Stimulated activated memory B cell treated with anti-CD40 and anti-IgM and Interleukin-4, amounts not matched to agents 10 μg/mL and 1 μg/mL and 100 μg/mL, for 72 hours (primary cell): ENCODE measurements around the gene SOX21.

Source experiments
- ATAC-seq: fragments of 150-1000 bp; cut with Tn5 transposase; 2 replicates; pipeline ENCODE4 v1.10.0; 2021
- H3K27ac Mint-ChIP-seq: one replicate; pipeline ENCODE4 v1.8.0; 2022; ENCODE audit warnings: mild to moderate bottlenecking, mixed read lengths
- H3K27me3 Mint-ChIP-seq: one replicate; pipeline ENCODE4 v1.8.0; 2022; ENCODE audit warnings: mixed read lengths
- H3K36me3 Mint-ChIP-seq: one replicate; pipeline ENCODE4 v1.8.0; 2022; ENCODE audit warnings: mixed read lengths
- H3K4me1 Mint-ChIP-seq: one replicate; pipeline ENCODE4 v1.8.0; 2022; ENCODE audit warnings: mixed read lengths
- H3K4me3 Mint-ChIP-seq: one replicate; pipeline ENCODE4 v1.8.0; 2022; ENCODE audit warnings: mild to moderate bottlenecking, moderate library complexity, mixed read lengths
- H3K9me3 Mint-ChIP-seq: one replicate; pipeline ENCODE4 v1.8.0; 2022; ENCODE audit warnings: mixed read lengths

Gene SOX21

GRCh38 chr13:94712812-94713560 is 641 bp upstream of the SOX21 start:
- H3K4me3 Mint-ChIP-seq, result peak overlapping the region; percentile 9
- H3K27ac Mint-ChIP-seq, result no peak overlapping the region
- peaks cover under 1% of the 10 kb centered on the region for H3K4me1 Mint-ChIP-seq
- H3K9me3 Mint-ChIP-seq, result no peaks in the 10 kb centered on the region
- no peak for ATAC-seq
- peaks cover 59% of the 10 kb centered on the region for H3K27me3 Mint-ChIP-seq
- H3K36me3 Mint-ChIP-seq, result no peaks in the 10 kb centered on the region

- H3K36me3 Mint-ChIP-seq, result no peaks in the 10 kb centered on the region
- H3K27ac Mint-ChIP-seq, result no peak overlapping the region
- H3K27me3 Mint-ChIP-seq, result peaks cover 64% of the 10 kb centered on the region
- no peak for ATAC-seq
- H3K4me3 Mint-ChIP-seq, result no peak overlapping the region
- no peaks in the 10 kb centered on the region for H3K9me3 Mint-ChIP-seq
- peaks cover 6% of the 10 kb centered on the region for H3K4me1 Mint-ChIP-seq
Observed at GRCh38 chr13:94711561-94712286, 621 bp downstream of the SOX21 start.

DNA sequence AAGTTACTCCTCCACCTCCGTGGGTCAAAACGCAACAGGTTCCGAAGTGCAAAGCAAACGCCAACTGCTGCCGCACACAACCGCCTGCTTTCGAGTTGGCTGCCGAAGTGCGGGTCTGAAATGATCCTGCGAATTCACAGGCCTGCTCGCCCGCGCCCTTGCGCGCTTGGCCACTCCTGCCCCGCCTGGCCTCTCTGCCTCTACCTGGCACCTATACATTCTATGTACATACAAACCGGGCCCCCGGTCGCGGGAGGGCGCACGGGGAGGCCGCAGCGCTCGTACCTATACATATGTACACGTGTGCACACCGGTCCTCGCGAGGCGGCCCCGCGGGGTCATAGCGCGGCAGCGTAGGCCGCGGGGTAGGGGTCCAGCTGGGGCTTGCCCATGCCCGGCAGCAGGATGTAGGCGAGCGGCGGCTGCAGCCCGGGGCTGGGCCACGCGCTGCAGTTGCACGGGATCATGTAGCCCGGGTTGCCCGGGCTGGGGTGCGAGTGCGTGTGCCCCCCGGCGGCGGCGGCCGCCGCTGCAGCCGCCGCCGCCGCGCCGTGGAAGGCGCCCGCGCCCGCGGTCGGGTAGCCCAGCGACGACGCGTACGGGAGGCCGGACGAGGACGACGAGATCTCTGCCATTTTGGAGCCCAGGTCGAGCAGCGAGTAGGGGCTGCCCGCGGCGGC is 1.3 kb downstream of the SOX21 start:
- H3K4me1 Mint-ChIP-seq, result peaks cover 6% of the 10 kb centered on the region
- H3K36me3 Mint-ChIP-seq, result no peaks in the 10 kb centered on the region
- no peak overlapping the region for H3K27ac Mint-ChIP-seq
- no peak overlapping the region for H3K4me3 Mint-ChIP-seq
- H3K27me3 Mint-ChIP-seq, result peaks cover 64% of the 10 kb centered on the region
- H3K9me3 Mint-ChIP-seq, result no peaks in the 10 kb centered on the region
- no peak for ATAC-seq

DNA sequence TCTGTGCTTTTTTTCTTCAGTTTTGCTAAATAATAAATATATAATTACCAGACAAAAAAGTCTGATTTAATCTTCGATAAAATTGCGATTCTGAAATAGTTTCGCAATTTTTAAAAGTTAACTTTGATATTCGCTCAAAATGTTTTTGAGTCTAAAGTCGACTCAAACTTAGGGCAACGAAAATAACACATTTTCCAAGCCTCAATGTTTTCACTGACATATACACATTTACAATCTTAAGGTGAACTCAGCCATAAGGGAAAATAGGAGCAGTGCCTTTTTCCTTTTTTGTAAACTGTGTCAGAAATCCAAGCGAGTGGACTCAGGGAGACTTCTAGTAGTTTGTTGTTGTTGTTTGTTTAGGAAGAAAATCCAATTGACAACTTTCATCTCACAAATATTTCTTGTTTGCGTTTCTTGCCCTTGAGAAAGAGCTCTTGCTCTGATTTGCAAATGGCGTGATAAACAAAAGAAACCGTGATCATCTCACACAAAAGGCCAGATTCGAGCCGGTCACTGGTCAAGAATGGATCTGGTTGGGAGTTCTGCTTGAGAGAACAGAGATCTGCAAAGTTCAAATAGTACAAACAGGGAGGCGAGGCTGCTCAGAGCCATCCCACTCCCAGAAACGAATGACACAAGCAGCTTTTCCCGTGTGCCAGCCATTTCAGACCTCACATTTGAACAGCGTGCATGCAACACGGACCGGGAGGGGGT is 2.1 kb downstream of the SOX21 start:
- no peak for ATAC-seq
- peaks cover 64% of the 10 kb centered on the region for H3K27me3 Mint-ChIP-seq
- H3K36me3 Mint-ChIP-seq, result no peaks in the 10 kb centered on the region
- H3K4me1 Mint-ChIP-seq, result peaks cover 6% of the 10 kb centered on the region
- H3K4me3 Mint-ChIP-seq, result no peak overlapping the region
- no peak overlapping the region for H3K27ac Mint-ChIP-seq
- no peaks in the 10 kb centered on the region for H3K9me3 Mint-ChIP-seq

GRCh38 chr13:94709001-94709834 is 3.1 kb downstream of the SOX21 start:
- Mint-ChIP-seq H3K27me3 (peaks cover 72% of the 10 kb centered on the region), H3K36me3 (no peaks in the 10 kb centered on the region), H3K4me3 (no peak overlapping the region), H3K27ac (no peak overlapping the region), H3K9me3 (peaks cover 2% of the 10 kb centered on the region), H3K4me1 (peaks cover 6% of the 10 kb centered on the region)
- no peak for ATAC-seq

GRCh38 chr13:94708031-94708859 is 4.1 kb downstream of the SOX21 start:
- Mint-ChIP-seq H3K9me3 (peaks cover 6% of the 10 kb centered on the region), H3K27ac (no peak overlapping the region)

GRCh38 chr13:94707400-94708021 is 4.8 kb downstream of the SOX21 start:
- H3K4me3 Mint-ChIP-seq, result no peak overlapping the region
- H3K36me3 Mint-ChIP-seq, result no peaks in the 10 kb centered on the region
- peaks cover 6% of the 10 kb centered on the region for H3K9me3 Mint-ChIP-seq
- ATAC-seq, result no peak
- peaks cover 76% of the 10 kb centered on the region for H3K27me3 Mint-ChIP-seq
- H3K27ac Mint-ChIP-seq, result no peak overlapping the region
- H3K4me1 Mint-ChIP-seq, result peaks cover 6% of the 10 kb centered on the region

More at GRCh38 chr13:94708031-94708859, 4.1 kb downstream of the SOX21 start:
- no peak for ATAC-seq
- H3K36me3 Mint-ChIP-seq, result no peaks in the 10 kb centered on the region
- peaks cover 6% of the 10 kb centered on the region for H3K4me1 Mint-ChIP-seq
- peaks cover 72% of the 10 kb centered on the region for H3K27me3 Mint-ChIP-seq
- H3K4me3 Mint-ChIP-seq, result no peak overlapping the region

DNA sequence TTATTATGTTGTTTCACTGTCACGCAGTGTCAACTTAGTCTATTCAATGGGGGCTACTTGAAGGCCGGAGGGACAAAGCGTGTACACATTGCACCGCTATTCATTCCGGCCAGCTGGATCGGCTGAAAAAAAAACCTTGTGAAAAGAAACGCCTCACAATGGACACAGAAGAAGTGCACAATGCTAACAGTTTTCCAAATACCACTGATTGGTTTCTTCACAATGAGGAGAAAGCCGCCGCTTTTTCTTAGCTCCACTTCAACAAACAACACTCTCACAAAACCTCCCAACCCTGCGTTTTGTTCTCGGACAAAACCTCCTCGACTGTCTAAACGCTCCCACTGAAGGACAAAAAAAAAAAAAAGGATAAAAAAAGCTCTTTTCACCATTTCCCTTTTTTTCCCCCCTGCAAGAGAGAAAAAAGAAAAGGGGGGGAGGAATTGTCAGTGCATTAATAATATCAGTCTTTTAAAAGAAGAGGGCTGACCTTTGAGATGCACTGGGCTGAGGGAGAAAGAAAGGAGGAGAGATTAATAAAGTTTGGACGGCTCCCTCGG is 5.4 kb downstream of the SOX21 start:
- Mint-ChIP-seq H3K9me3 (peaks cover 6% of the 10 kb centered on the region), H3K27ac (no peak overlapping the region), H3K27me3 (peaks cover 82% of the 10 kb centered on the region), H3K4me1 (peaks cover 6% of the 10 kb centered on the region), H3K4me3 (no peak overlapping the region), H3K36me3 (no peaks in the 10 kb centered on the region)
- no peak for ATAC-seq

- Mint-ChIP-seq H3K27me3 (peaks cover 88% of the 10 kb centered on the region), H3K4me1 (peaks cover 6% of the 10 kb centered on the region), H3K9me3 (peaks cover 6% of the 10 kb centered on the region), H3K36me3 (no peaks in the 10 kb centered on the region), H3K4me3 (no peak overlapping the region), H3K27ac (no peak overlapping the region)
- no peak for ATAC-seq
Observed at GRCh38 chr13:94706101-94706842, 6.1 kb downstream of the SOX21 start.

- no peak overlapping the region for H3K27ac Mint-ChIP-seq
- H3K4me3 Mint-ChIP-seq, result no peak overlapping the region
- peaks cover 90% of the 10 kb centered on the region for H3K27me3 Mint-ChIP-seq
- H3K4me1 Mint-ChIP-seq, result peaks cover 6% of the 10 kb centered on the region
- ATAC-seq, result no peak
- H3K36me3 Mint-ChIP-seq, result no peaks in the 10 kb centered on the region
- H3K9me3 Mint-ChIP-seq, result peaks cover 6% of the 10 kb centered on the region
Observed at GRCh38 chr13:94705081-94706030, 7.0 kb downstream of the SOX21 start.

GRCh38 chr13:94704377-94705080 is 7.8 kb downstream of the SOX21 start:
- ATAC-seq, result no peak
- Mint-ChIP-seq H3K4me3 (no peak overlapping the region), H3K27ac (no peak overlapping the region)

More at GRCh38 chr13:94704377-94705080, 7.8 kb downstream of the SOX21 start:
- H3K9me3 Mint-ChIP-seq, result peaks cover 6% of the 10 kb centered on the region
- no peaks in the 10 kb centered on the region for H3K36me3 Mint-ChIP-seq
- H3K4me1 Mint-ChIP-seq, result peaks cover 6% of the 10 kb centered on the region
- peaks cover 98% of the 10 kb centered on the region for H3K27me3 Mint-ChIP-seq
